DOHH2 (cell line): Measurements from ENCODE around the gene NCAM2.

Experiments
- H3F3A ChIP-seq: fragments of 200-600 bp; sonication (generic), shearing (Covaris generic); 2 replicates; pipeline ENCODE4 v1.6.0; 2016; ENCODE audit warnings: antibody characterized with exemption, mild to moderate bottlenecking; ENCODE audit not compliant: control insufficient read depth, insufficient read depth
- H3K27ac ChIP-seq: fragments of 200-600 bp; sonication (generic); 2 replicates; pipeline ENCODE4 v1.5.1; 2014; ENCODE audit warnings: low read depth, mild to moderate bottlenecking, low read length, moderate library complexity
- H3K27me3 ChIP-seq: fragments of 200-600 bp; sonication (generic); 2 replicates; pipeline ENCODE4 v1.6.1; 2014; ENCODE audit warnings: mild to moderate bottlenecking, low read length, mixed read lengths; ENCODE audit not compliant: control insufficient read depth
- H3K36me3 ChIP-seq: fragments of 200-600 bp; sonication (generic); 2 replicates; pipeline ENCODE4 v1.6.1; 2014; ENCODE audit warnings: mild to moderate bottlenecking, low read length, moderate library complexity, mixed read lengths; ENCODE audit not compliant: control insufficient read depth
- H3K4me1 ChIP-seq: fragments of 200-600 bp; sonication (generic); 2 replicates; pipeline ENCODE4 v1.6.1; 2014; ENCODE audit warnings: mild to moderate bottlenecking, low read length, mixed read lengths; ENCODE audit not compliant: control insufficient read depth
- H3K4me2 ChIP-seq: fragments of 200-600 bp; sonication (generic); 2 replicates; pipeline ENCODE4 v1.6.0; 2014; ENCODE audit warnings: mild to moderate bottlenecking, low read length, moderate library complexity
- H3K4me3 ChIP-seq: fragments of 200-600 bp; sonication (generic); 2 replicates; pipeline ENCODE4 v1.5.1; 2014; ENCODE audit warnings: mild to moderate bottlenecking, low read length, mixed read lengths
- H3K79me2 ChIP-seq: fragments of 200-600 bp; sonication (generic); 2 replicates; pipeline ENCODE4 v1.6.1; 2014; ENCODE audit warnings: mild to moderate bottlenecking, low read length, mixed read lengths; ENCODE audit not compliant: control insufficient read depth
- H3K9me2 ChIP-seq: fragments of 200-600 bp; sonication (generic); replicated peaks from 2 replicates; pipeline ENCODE4 v1.6.1; 2014; ENCODE audit warnings: mild to moderate bottlenecking, low read length, mixed read lengths; ENCODE audit not compliant: control insufficient read depth
- H3K9me3 ChIP-seq: fragments of 200-600 bp; sonication (generic); 2 replicates; pipeline ENCODE4 v1.6.1; 2014; ENCODE audit warnings: antibody characterized with exemption, low read length, mixed read lengths; ENCODE audit not compliant: control insufficient read depth, insufficient read depth
- H4K20me1 ChIP-seq: fragments of 200-600 bp; sonication (generic); 2 replicates; pipeline ENCODE4 v1.6.0; 2014; ENCODE audit warnings: low read depth, mild to moderate bottlenecking, antibody characterized with exemption, low read length, moderate library complexity; ENCODE audit not compliant: control insufficient read depth, insufficient read depth
- CTCF ChIP-seq: fragments of 200-600 bp; sonication (generic); IDR thresholded peaks from one replicate; pipeline ENCODE4 v1.5.1; 2014; ENCODE audit warnings: antibody characterized with exemption, mild to moderate bottlenecking, low read depth, low read length; ENCODE audit not compliant: poor library complexity, severe bottlenecking
- EZH2phosphoT487 ChIP-seq: fragments of 200-600 bp; sonication (generic); IDR thresholded peaks from 2 replicates; pipeline ENCODE4 v1.6.1; 2017; ENCODE audit warnings: borderline replicate concordance, mild to moderate bottlenecking, antibody characterized with exemption, low read length, moderate library complexity, mixed read lengths

NCAM2 gene

GRCh38 chr21:21028275-21028820 lies 30.1 kb downstream of the NCAM2 start:
- Histone ChIP-seq H3K4me1 (no peaks in the 10 kb centered on the region), H3K9me3 (no peaks in the 10 kb centered on the region), H3K9me2 (no peaks in the 10 kb centered on the region), H3K36me3 (no peaks in the 10 kb centered on the region), H3K27ac (no peak overlapping the region), H3K27me3 (no peaks in the 10 kb centered on the region), H3K79me2 (no peaks in the 10 kb centered on the region), H3K4me2 (no peak overlapping the region), H4K20me1 (no peaks in the 10 kb centered on the region), H3K4me3 (no peak overlapping the region), H3F3A (no peaks in the 10 kb centered on the region)
- no peak for TF ChIP-seq CTCF

- Histone ChIP-seq H3K27me3 (no peaks in the 10 kb centered on the region), H3K4me3 (no peak overlapping the region), H3K9me3 (no peaks in the 10 kb centered on the region), H3K36me3 (no peaks in the 10 kb centered on the region), H3K79me2 (no peaks in the 10 kb centered on the region), H3K4me1 (no peaks in the 10 kb centered on the region), H3K27ac (no peak overlapping the region), H4K20me1 (no peaks in the 10 kb centered on the region), H3F3A (no peaks in the 10 kb centered on the region), H3K9me2 (no peaks in the 10 kb centered on the region), H3K4me2 (no peak overlapping the region)
- no peak for TF ChIP-seq EZH2phosphoT487
- TF ChIP-seq CTCF = no peak
These were observed 31.0 kb downstream of the NCAM2 start for GRCh38 chr21:21029164-21029563.

GRCh38 chr21:21030311-21030710 lies 32.1 kb downstream of the NCAM2 start:
- Histone ChIP-seq H3K79me2 (no peaks in the 10 kb centered on the region), H3K4me1 (no peaks in the 10 kb centered on the region), H3K27me3 (no peaks in the 10 kb centered on the region), H3F3A (no peaks in the 10 kb centered on the region), H3K4me2 (no peak overlapping the region), H3K9me3 (no peaks in the 10 kb centered on the region), H3K4me3 (no peak overlapping the region), H3K36me3 (no peaks in the 10 kb centered on the region), H3K27ac (no peak overlapping the region), H3K9me2 (no peaks in the 10 kb centered on the region), H4K20me1 (no peaks in the 10 kb centered on the region)
- TF ChIP-seq CTCF = no peak

- Histone ChIP-seq H3K27me3 (no peaks in the 10 kb centered on the region), H3K4me2 (no peak overlapping the region), H4K20me1 (no peaks in the 10 kb centered on the region), H3K4me1 (no peaks in the 10 kb centered on the region), H3K4me3 (no peak overlapping the region), H3K9me3 (no peaks in the 10 kb centered on the region), H3K36me3 (no peaks in the 10 kb centered on the region), H3K79me2 (no peaks in the 10 kb centered on the region), H3K9me2 (no peaks in the 10 kb centered on the region), H3F3A (no peaks in the 10 kb centered on the region), H3K27ac (no peak overlapping the region)
- TF ChIP-seq CTCF (no peak), EZH2phosphoT487 (no peak)
These were observed 35.8 kb downstream of the NCAM2 start for GRCh38 chr21:21034036-21034435.
